H1 (cell line): ENCODE data around the gene ABHD2. TPM values are rescaled to one million over a fixed set of nuclear protein-coding genes. Genes with fewer than 3 reads are reported as not detected.

ENCODE experiments used
- CTCF ChIA-PET: fragments of 300-600 bp; sonication (Branson Sonifier 250); formaldehyde crosslinking; loops from one replicate; lab custom pipeline; 2021; ENCODE audit not compliant: partially characterized antibody; lab: Charles Lee
- POLR2A ChIA-PET: fragments of 300-600 bp; sonication (Branson Sonifier 250); formaldehyde crosslinking; loops from one replicate; lab custom pipeline; 2021; ENCODE audit warnings: inconsistent platforms; ENCODE audit not compliant: partially characterized antibody; lab: Charles Lee
- DNase-seq, 2 experiments: peaks; one replicate each; pipeline versions ENCODE4 v3.0.0 to v3.0.0-alpha.2; 2010 to 2022; ENCODE audit warnings: low spot score in 2 of 2, low read depth in 1 of 2, mixed read lengths in 1 of 2
- FAIRE-seq: peaks from 2 replicates; lab custom pipeline; 2011; peaks lifted over from hg19 to GRCh38; lab: Jason Lieb, UNC
- H2AFZ ChIP-seq: 2 replicates; pipeline ENCODE4 v1.8.1; 2012; ENCODE audit warnings: low read length, inconsistent platforms
- H2AK5ac ChIP-seq: 2 replicates; pipeline ENCODE4 v1.6.1; 2013; ENCODE audit warnings: low read depth, low read length
- H2BK120ac ChIP-seq: replicated peaks from 2 replicates; pipeline ENCODE3; 2013; ENCODE audit warnings: low read depth, low read length, inconsistent platforms
- H2BK12ac ChIP-seq: 2 replicates; pipeline ENCODE4 v1.6.1; 2013; ENCODE audit warnings: low read depth, low read length
- H2BK15ac ChIP-seq: 2 replicates; pipeline ENCODE4 v1.6.1; 2013; ENCODE audit warnings: low read length
- H2BK20ac ChIP-seq: 2 replicates; pipeline ENCODE4 v1.6.1; 2013; ENCODE audit warnings: low read length
- H2BK5ac ChIP-seq: 2 replicates; pipeline ENCODE4 v1.6.1; 2013; ENCODE audit warnings: low read depth, low read length
- H3K14ac ChIP-seq: 2 replicates; pipeline ENCODE4 v1.6.1; 2013; ENCODE audit warnings: inconsistent platforms; ENCODE audit not compliant: insufficient read length
- H3K18ac ChIP-seq: 2 replicates; pipeline ENCODE4 v1.6.1; 2013; ENCODE audit warnings: low read length; ENCODE audit errors: extremely low read depth
- H3K23ac ChIP-seq: 2 replicates; pipeline ENCODE4 v1.6.1; 2013; ENCODE audit warnings: inconsistent platforms; ENCODE audit not compliant: insufficient read length
- H3K23me2 ChIP-seq: 2 replicates; pipeline ENCODE4 v1.6.1; 2013; ENCODE audit warnings: low read depth, low read length
- H3K27ac ChIP-seq: 2 replicates; pipeline ENCODE4 v1.6.1; 2011; ENCODE audit warnings: low read depth, low read length, inconsistent platforms
- H3K27me3 ChIP-seq, 4 experiments: replicated peaks in 1 of 4; 1 replicate in 1 of 4; 2 replicates in 3 of 4; pipeline versions ENCODE4 v1.6.1 to v1.8.1; 2011 to 2013; ENCODE audit warnings: low read length in 3 of 4, mild to moderate bottlenecking in 3 of 4, inconsistent platforms in 2 of 4, mixed read lengths in 2 of 4, moderate library complexity in 1 of 4; ENCODE audit not compliant: control insufficient read depth in 3 of 4, insufficient read depth in 3 of 4; ENCODE audit errors: extremely low read depth in 1 of 4
- H3K36me3 ChIP-seq, 4 experiments: 2 replicates each; pipeline versions ENCODE4 v1.6.1 to v1.8.1; 2011 to 2013; ENCODE audit warnings: mild to moderate bottlenecking in 4 of 4, low read length in 3 of 4, moderate library complexity in 2 of 4, control low read depth in 1 of 4, inconsistent platforms in 1 of 4; ENCODE audit not compliant: insufficient read depth in 4 of 4, control insufficient read depth in 2 of 4
- H3K4ac ChIP-seq: replicated peaks from 2 replicates; pipeline ENCODE3; 2013; ENCODE audit warnings: low read length, low read depth, mixed read lengths, inconsistent platforms; ENCODE audit not compliant: insufficient read length
- H3K4me1 ChIP-seq, 4 experiments: replicated peaks in 1 of 4; 1 replicate in 1 of 4; 2 replicates in 3 of 4; pipeline versions ENCODE4 v1.6.1 to v1.8.1; 2011 to 2013; ENCODE audit warnings: low read length in 3 of 4, inconsistent platforms in 2 of 4, mixed read lengths in 1 of 4; ENCODE audit not compliant: insufficient read depth in 4 of 4, control insufficient read depth in 3 of 4
- H3K4me2 ChIP-seq, 2 experiments: 2 replicates each; pipeline versions ENCODE4 v1.6.1 to v1.8.1; 2011 to 2013; ENCODE audit warnings: low read depth in 2 of 2, low read length in 2 of 2, control low read depth in 1 of 2, inconsistent platforms in 1 of 2, mild to moderate bottlenecking in 1 of 2; ENCODE audit not compliant: insufficient read depth in 1 of 2
- H3K4me3 ChIP-seq, 4 experiments: fragments of 200-600, 300-600 bp in 1 of 4; sonication (generic), shearing (Covaris generic), sonication (Bioruptor Twin) in 1 of 4; 2 replicates each; pipeline versions ENCODE4 v1.5.1 to v1.8.1; 2011 to 2016; ENCODE audit warnings: low read length in 4 of 4, low read depth in 3 of 4, control low read depth in 2 of 4, inconsistent platforms in 2 of 4, mild to moderate bottlenecking in 2 of 4, mixed read lengths in 1 of 4, moderate library complexity in 1 of 4; ENCODE audit not compliant: insufficient read depth in 2 of 4; ENCODE audit errors: extremely low read depth in 1 of 4
- H3K56ac ChIP-seq: replicated peaks from 2 replicates; pipeline ENCODE3; 2013; ENCODE audit warnings: low read depth, mild to moderate bottlenecking, mixed read lengths, low read length, inconsistent platforms; ENCODE audit not compliant: insufficient read length
- H3K79me1 ChIP-seq: 2 replicates; pipeline ENCODE4 v1.6.1; 2013; ENCODE audit warnings: low read depth, low read length, control low read depth
- H3K79me2 ChIP-seq, 2 experiments: 2 replicates each; pipeline versions ENCODE4 v1.6.1 to v1.8.1; 2012 to 2013; ENCODE audit warnings: low read length in 2 of 2, mild to moderate bottlenecking in 2 of 2, inconsistent platforms in 1 of 2; ENCODE audit not compliant: insufficient read depth in 2 of 2, control insufficient read depth in 1 of 2
- H3K9ac ChIP-seq, 4 experiments: replicated peaks in 1 of 4; 1 replicate in 1 of 4; 2 replicates in 3 of 4; pipeline versions ENCODE4 v1.6.1 to v1.8.1; 2011 to 2013; ENCODE audit warnings: low read depth in 3 of 4, low read length in 3 of 4, control low read depth in 2 of 4, mild to moderate bottlenecking in 2 of 4, moderate library complexity in 2 of 4, inconsistent platforms in 1 of 4; ENCODE audit errors: extremely low read depth in 1 of 4
- H3K9me3 ChIP-seq, 2 experiments: 2 replicates each; pipeline versions ENCODE4 v1.6.1 to v1.8.1; 2012 to 2013; ENCODE audit warnings: mild to moderate bottlenecking in 2 of 2, moderate library complexity in 2 of 2, control low read depth in 1 of 2, inconsistent platforms in 1 of 2, low read depth in 1 of 2, low read length in 1 of 2, mixed read lengths in 1 of 2; ENCODE audit not compliant: insufficient read depth in 2 of 2
- H4K20me1 ChIP-seq, 2 experiments: replicated peaks in 1 of 2; 2 replicates each; pipeline versions ENCODE3 to v1.8.1; 2011 to 2013; ENCODE audit warnings: inconsistent platforms in 2 of 2, low read length in 2 of 2, mild to moderate bottlenecking in 1 of 2; ENCODE audit not compliant: insufficient read depth in 2 of 2, control insufficient read depth in 1 of 2
- H4K5ac ChIP-seq: 2 replicates; pipeline ENCODE4 v1.6.1; 2013; ENCODE audit warnings: low read length, low read depth, mixed read lengths, inconsistent platforms; ENCODE audit not compliant: insufficient read length
- H4K8ac ChIP-seq: 2 replicates; pipeline ENCODE4 v1.8.0; 2013; ENCODE audit warnings: mild to moderate bottlenecking, moderate library complexity, low read length, inconsistent platforms; ENCODE audit not compliant: insufficient read depth; ENCODE audit errors: extremely low read depth
- H4K91ac ChIP-seq: replicated peaks from 2 replicates; pipeline ENCODE3; 2013; ENCODE audit warnings: low read length, mixed read lengths, inconsistent platforms; ENCODE audit not compliant: insufficient read length
- CEBPB ChIP-seq: IDR thresholded peaks from 2 replicates; pipeline ENCODE4 v1.6.1; 2012; ENCODE audit warnings: low read depth, low read length
- CREB1 ChIP-seq: IDR thresholded peaks from 2 replicates; pipeline ENCODE4 v1.6.1; 2012; ENCODE audit warnings: inconsistent platforms
- NRF1 ChIP-seq: IDR thresholded peaks from 2 replicates; pipeline ENCODE4 v1.6.1; 2011; ENCODE audit warnings: mild to moderate bottlenecking, low read depth, low read length, improper control_type of control experiment
- RXRA ChIP-seq: IDR thresholded peaks from 2 replicates; pipeline ENCODE4 v1.6.1; 2011; ENCODE audit warnings: low read depth, mild to moderate bottlenecking, low read length, moderate library complexity; ENCODE audit not compliant: insufficient read depth
- SP2 ChIP-seq: IDR thresholded peaks from 2 replicates; pipeline ENCODE4 v1.6.1; 2012; ENCODE audit warnings: mild to moderate bottlenecking, low read length, inconsistent platforms
- SRF ChIP-seq: IDR thresholded peaks from 2 replicates; pipeline ENCODE4 v1.6.1; 2011; ENCODE audit warnings: mild to moderate bottlenecking, low read depth, low read length, moderate library complexity
- SUZ12 ChIP-seq: fragments of 200-600 bp; sonication (generic); IDR thresholded peaks from 2 replicates; pipeline ENCODE4 v1.6.1; 2012; ENCODE audit warnings: mild to moderate bottlenecking, inconsistent platforms, low read length, moderate library complexity, mixed read lengths
- TAF1 ChIP-seq: IDR thresholded peaks from 2 replicates; pipeline ENCODE4 v1.6.1; 2011; ENCODE audit warnings: mild to moderate bottlenecking, low read depth, low read length
- YY1 ChIP-seq: IDR thresholded peaks from 2 replicates; pipeline ENCODE4 v1.6.1; 2011; ENCODE audit warnings: low read depth, mild to moderate bottlenecking, low read length
- WGBS, 2 experiments: shearing (Covaris generic) in 1 of 2; methylation state at CpG; one replicate each; pipeline versions ENCODE4 v1.1.6 to v1.1.7; 2013 to 2015; ENCODE audit warnings: low lambda C conversion rate in 2 of 2, mixed read lengths in 2 of 2, inconsistent platforms in 1 of 2, low coverage in 1 of 2, missing lambda C conversion rate in 1 of 2; ENCODE audit not compliant: insufficient replicate concordance in 2 of 2, insufficient coverage in 1 of 2, insufficient read length in 1 of 2; ENCODE audit errors: extremely low coverage in 1 of 2, missing lambda C conversion rate in 1 of 2; 5-methylcytosine and 5-hydroxymethylcytosine counted together
- polyA plus RNA-seq, 7 experiments: library from polyadenylated mRNA; depleted of rRNA in 3 of 7; stranded (reverse) in 5 of 7; unstranded in 2 of 7; fragments of >200 nt in 5 of 7; fragments of 200-250 nt in 2 of 7; gene quantifications; 1 replicate in 5 of 7; 2 replicates in 1 of 7; 4 replicates in 1 of 7; pipeline versions ENCODE4 v1.2.1 to v1.2.3, GENCODE V29; 2011 to 2013; ENCODE audit warnings: missing spikeins in 2 of 7, mixed read lengths in 2 of 7
- total RNA-seq: library from RNA; stranded (reverse); fragmentation: NEBNext Ultra II Directional; extraction: Animal tissue kit (Norgen Biotek cat#: 25700); gene quantifications from 2 replicates; pipeline ENCODE4 v1.2.1, GENCODE V29; 2021

ABHD2 gene
- total and polyA plus RNA-seq, 2 of the 8 experiments (the other 6 are each of a cell fraction or from before 2014, with no cell fraction given): 9.1 to 23.7 TPM

DNA sequence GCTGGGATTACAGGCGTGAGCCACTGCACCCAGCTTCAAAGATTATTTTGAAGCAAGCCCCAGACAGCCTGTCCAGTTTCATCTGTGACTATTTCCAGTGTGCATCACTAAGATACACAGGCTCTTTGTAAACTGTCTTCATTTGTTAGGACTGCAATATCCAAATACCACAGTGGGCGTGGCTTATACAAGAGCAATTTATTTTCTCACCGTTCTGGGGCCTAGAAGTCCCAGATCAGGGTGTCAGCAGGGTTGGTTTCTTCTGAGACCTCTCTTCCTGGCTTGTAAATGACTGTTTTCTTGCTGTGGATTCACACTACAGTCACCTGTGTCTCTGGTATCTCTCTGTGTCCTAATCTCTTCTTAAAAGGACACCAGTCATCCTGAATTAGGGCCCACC lies 73.4 kb downstream of the ABHD2 start:
- no peak overlapping the region for H2BK15ac ChIP-seq
- H3K4ac ChIP-seq: no peak overlapping the region
- H3K79me2 ChIP-seq: no peaks in the 10 kb centered on the region
- no peaks in the 10 kb centered on the region for H3K79me1 ChIP-seq
- no peak overlapping the region for H2BK120ac ChIP-seq
- H3K56ac ChIP-seq: no peak overlapping the region
- CTCF ChIA-PET: interaction anchor here (1.5 to 8.1 kb wide), 2 partner anchors 10 to 15 kb away, joined by 6 to 60 read pairs; no protein-coding TSS in a partner anchor
- no peak overlapping the region for H4K91ac ChIP-seq
- H3K9ac ChIP-seq: no peak overlapping the region
- POLR2A ChIA-PET: interaction anchor here (1.6 kb wide), 1 partner anchor 20 kb away, joined by 3 read pairs; no protein-coding TSS in a partner anchor
- no peak overlapping the region for H3K18ac ChIP-seq
- H3K14ac ChIP-seq: no peak overlapping the region
- DNase-seq (no peak), FAIRE-seq (no peak)
- H2AFZ ChIP-seq: no peak overlapping the region
- H3K27me3 ChIP-seq: no peaks in the 10 kb centered on the region
- H2BK20ac ChIP-seq: no peak overlapping the region
- no peak overlapping the region for H4K8ac ChIP-seq
- no peak overlapping the region for H4K5ac ChIP-seq
- no peak overlapping the region for H2AK5ac ChIP-seq
- H3K36me3 ChIP-seq: no peaks in the 10 kb centered on the region
- H3K23me2 ChIP-seq: no peaks in the 10 kb centered on the region
- H3K9me3 ChIP-seq: no peaks in the 10 kb centered on the region
- no peak overlapping the region for H2BK5ac ChIP-seq
- no peaks in the 10 kb centered on the region for H4K20me1 ChIP-seq
- H3K4me3 ChIP-seq: no peak overlapping the region
- no peak overlapping the region for H3K27ac ChIP-seq
- H2BK12ac ChIP-seq: no peak overlapping the region
- H3K23ac ChIP-seq: no peak overlapping the region
- no peak overlapping the region for H3K4me2 ChIP-seq
- WGBS, 2 experiments: 87% methylated on average over 3 of the region's 3 CpGs; no CpG with 5 or more reads in 1 of the 2 experiments
- peaks cover 0 to 9% (median 5%) of the 10 kb centered on the region in 4 experiments; a peak in 2 of 7 replicates for H3K4me1 ChIP-seq
- no peak for TF ChIP-seq RXRA
- no peak for TF ChIP-seq SUZ12
- no peak for TF ChIP-seq YY1
- TF ChIP-seq CEBPB: no peak
- no peak for TF ChIP-seq TAF1
- no peak for TF ChIP-seq SP2
- TF ChIP-seq NRF1: no peak
- no peak for TF ChIP-seq SRF
- no peak for TF ChIP-seq CREB1
